NT2/D1 (cell line): ENCODE results near the gene SHTN1.

ENCODE experiments used
- DNase-seq: peaks from one replicate; pipeline ENCODE4 v3.0.0-alpha.2; 2011; ENCODE audit warnings: low read depth, low spot score
- H3K27me3 ChIP-seq: 2 replicates; pipeline ENCODE4 v1.6.0; 2011; ENCODE audit warnings: mild to moderate bottlenecking; ENCODE audit not compliant: insufficient read length, insufficient read depth
- H3K36me3 ChIP-seq: 2 replicates; pipeline ENCODE4 v1.6.1; 2011; ENCODE audit warnings: mild to moderate bottlenecking, low read length, mixed read lengths; ENCODE audit not compliant: insufficient read depth, insufficient read length
- H3K4me1 ChIP-seq: 2 replicates; pipeline ENCODE4 v1.5.1; 2011; ENCODE audit not compliant: insufficient read depth, insufficient read length
- H3K4me3 ChIP-seq: 2 replicates; pipeline ENCODE4 v1.5.1; 2011; ENCODE audit warnings: low read depth; ENCODE audit not compliant: insufficient read length
- H3K9ac ChIP-seq: 2 replicates; pipeline ENCODE4 v1.6.0; 2011; ENCODE audit warnings: low read depth; ENCODE audit not compliant: insufficient read length
- H3K9me3 ChIP-seq: 2 replicates; pipeline ENCODE4 v1.5.1; 2011; ENCODE audit warnings: mild to moderate bottlenecking, low read length; ENCODE audit not compliant: insufficient read depth
- SUZ12 ChIP-seq: IDR thresholded peaks from 2 replicates; pipeline ENCODE4 v1.6.1; 2011; ENCODE audit not compliant: insufficient read length, insufficient read depth; ENCODE audit errors: extremely low read depth
- YY1 ChIP-seq: IDR thresholded peaks from 2 replicates; pipeline ENCODE4 v1.6.1; 2011; ENCODE audit not compliant: insufficient read length, insufficient read depth
- ZNF274 ChIP-seq: IDR thresholded peaks from 2 replicates; pipeline ENCODE4 v1.6.1; 2011; ENCODE audit warnings: mild to moderate bottlenecking, low read depth, low read length

SHTN1 gene

DNA sequence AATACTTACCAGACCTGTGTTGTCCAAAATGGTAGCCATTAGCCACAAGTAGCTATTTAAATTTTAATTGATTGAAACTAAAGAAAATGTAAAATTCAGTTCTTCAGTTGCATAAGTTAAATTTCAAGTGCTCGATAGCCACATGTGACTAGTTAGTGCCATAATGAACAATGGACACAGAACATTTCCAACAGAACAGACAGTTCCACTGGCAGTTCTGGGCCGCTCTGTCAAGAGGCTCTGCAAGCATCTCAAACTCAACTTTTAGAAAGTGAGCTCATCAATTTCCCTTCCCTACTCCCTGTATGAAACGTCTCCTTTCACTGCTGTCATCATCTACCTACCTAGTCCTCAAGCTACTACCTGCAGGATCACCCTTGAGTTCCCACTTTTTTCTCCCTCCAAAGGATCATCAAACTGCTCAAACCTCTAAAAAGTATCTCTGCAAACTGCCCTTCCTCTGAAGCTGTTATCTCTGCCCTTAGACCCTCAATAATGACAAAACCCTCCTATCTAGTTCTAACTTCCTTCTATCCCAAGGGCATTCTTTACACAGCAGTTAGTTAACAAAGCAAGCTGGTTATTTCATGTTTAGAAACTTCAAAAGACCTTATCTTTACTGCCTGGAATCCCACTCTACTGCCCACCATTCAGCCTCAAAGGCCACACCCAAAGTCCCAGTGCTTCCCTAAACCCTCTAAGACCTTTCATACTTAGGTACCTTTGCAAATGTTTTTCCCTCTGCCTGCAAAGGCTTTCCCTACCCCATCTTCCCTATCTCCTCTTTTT, 20.6 kb downstream of the SHTN1 start:
- H3K4me3 ChIP-seq = no peak overlapping the region
- no peak overlapping the region for H3K9ac ChIP-seq
- no peaks in the 10 kb centered on the region for H3K36me3 ChIP-seq
- H3K4me1 ChIP-seq = peaks cover 3% of the 10 kb centered on the region
- H3K9me3 ChIP-seq = no peaks in the 10 kb centered on the region
- TF ChIP-seq SUZ12 (no peak), YY1 (no peak), ZNF274 (no peak)
- DNase-seq = no peak
- H3K27me3 ChIP-seq = no peaks in the 10 kb centered on the region

DNA sequence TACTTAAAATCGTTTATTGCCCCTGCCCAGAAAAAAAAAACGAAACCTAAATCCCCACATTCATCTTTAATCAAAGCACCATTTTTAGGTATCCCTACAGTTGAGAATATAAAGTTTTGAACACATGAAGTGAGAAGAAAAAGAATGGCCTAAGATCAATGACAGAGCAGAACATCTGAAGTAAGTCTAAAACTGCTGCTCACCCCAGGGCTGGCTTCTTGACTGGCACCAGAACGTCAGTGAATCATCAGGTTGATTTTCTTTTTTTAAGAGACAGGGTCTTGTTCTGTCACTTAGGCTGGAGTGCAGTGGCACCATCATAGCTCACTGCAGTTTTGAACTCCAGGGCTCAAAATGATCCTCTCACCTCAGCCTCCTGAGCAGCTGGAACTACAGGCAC, 24.9 kb downstream of the SHTN1 start:
- Histone ChIP-seq H3K36me3 (peaks cover 10% of the 10 kb centered on the region), H3K9ac (no peak overlapping the region), H3K9me3 (no peaks in the 10 kb centered on the region), H3K4me1 (peaks cover 3% of the 10 kb centered on the region), H3K4me3 (no peak overlapping the region), H3K27me3 (no peaks in the 10 kb centered on the region)
- DNase-seq = no peak
- TF ChIP-seq ZNF274 (no peak), SUZ12 (no peak), YY1 (no peak)

DNA sequence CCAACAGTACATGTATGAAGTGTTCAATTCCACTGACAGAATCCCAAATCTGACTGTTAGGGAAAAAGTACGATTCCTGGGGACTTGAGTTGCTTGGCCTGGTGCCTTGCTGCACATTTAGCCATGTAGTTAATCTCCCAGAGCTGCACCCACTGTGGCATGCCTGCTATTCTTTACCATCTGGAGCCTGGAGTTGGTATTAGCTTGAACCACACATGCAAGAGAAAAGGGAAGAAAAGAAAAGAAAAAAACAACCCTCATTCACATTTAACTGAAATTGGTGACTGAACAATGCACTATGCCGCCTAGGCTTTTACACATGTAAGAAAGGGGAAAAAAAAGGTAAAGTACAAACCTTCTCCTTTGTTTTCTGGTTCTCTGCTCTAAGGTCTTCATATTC, 26.1 kb downstream of the SHTN1 start:
- Histone ChIP-seq H3K9ac (no peak overlapping the region), H3K4me3 (no peak overlapping the region), H3K36me3 (peaks cover 10% of the 10 kb centered on the region), H3K27me3 (no peaks in the 10 kb centered on the region), H3K4me1 (peaks cover 3% of the 10 kb centered on the region), H3K9me3 (no peaks in the 10 kb centered on the region)
- no peak for TF ChIP-seq ZNF274
- TF ChIP-seq SUZ12 = no peak
- no peak for TF ChIP-seq YY1
- DNase-seq = peak; percentile 38

DNA sequence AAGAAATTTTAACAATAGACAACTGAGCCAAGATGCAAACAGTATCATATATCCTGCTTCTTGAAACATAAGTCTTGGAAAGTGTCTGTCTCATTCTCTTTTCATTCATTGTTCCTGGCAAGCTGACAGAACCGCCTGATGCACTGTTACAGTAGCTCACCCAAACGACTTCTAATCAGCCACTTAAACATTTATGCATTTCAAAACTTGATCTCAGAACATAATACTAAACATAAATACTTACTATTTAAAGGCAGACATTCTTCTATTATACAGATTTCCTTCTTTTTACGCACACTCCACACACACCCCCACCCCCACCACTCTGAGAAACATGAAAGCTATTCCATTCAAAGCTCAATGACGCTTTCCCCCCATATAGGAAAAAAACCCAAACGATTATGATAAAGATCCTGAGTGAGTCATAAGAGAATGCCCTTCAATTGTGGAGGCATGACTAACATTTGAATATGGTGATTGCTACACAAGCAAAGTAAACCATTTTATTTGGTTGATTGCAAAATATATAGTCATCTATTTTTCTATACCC, 30.5 kb downstream of the SHTN1 start:
- H3K4me3 ChIP-seq = no peak overlapping the region
- H3K4me1 ChIP-seq = peaks cover 2% of the 10 kb centered on the region
- H3K9ac ChIP-seq = no peak overlapping the region
- H3K9me3 ChIP-seq = no peaks in the 10 kb centered on the region
- TF ChIP-seq SUZ12 = no peak
- TF ChIP-seq YY1 = no peak
- TF ChIP-seq ZNF274 = no peak
- peaks cover 10% of the 10 kb centered on the region for H3K36me3 ChIP-seq
- DNase-seq = no peak
- H3K27me3 ChIP-seq = no peaks in the 10 kb centered on the region

DNA sequence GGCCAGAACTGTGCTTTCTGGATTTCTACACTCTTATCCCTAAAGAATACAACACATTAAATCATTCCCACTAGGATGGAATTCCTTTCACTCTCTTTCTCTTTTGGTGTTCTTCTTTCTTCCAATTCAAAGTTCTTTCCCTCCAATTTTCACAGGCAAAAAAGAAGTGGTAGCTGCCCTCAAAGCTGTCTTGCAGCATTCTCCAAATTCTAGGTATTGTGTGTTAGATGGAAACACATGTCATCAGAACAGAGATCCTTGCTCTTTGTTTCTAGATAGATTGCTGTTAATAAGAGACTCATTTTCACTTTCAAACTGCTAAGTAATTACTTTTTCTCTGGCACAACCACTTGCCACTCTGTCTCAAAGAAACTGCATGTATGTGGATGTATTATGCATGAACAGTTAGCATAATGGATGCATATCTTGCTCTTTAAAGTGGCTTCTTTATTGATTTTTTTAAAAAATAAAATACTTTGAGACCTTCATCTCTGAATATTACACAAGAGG, 31.0 kb downstream of the SHTN1 start:
- H3K9ac ChIP-seq = no peak overlapping the region
- H3K4me1 ChIP-seq = no peaks in the 10 kb centered on the region
- H3K4me3 ChIP-seq = no peak overlapping the region

DNA sequence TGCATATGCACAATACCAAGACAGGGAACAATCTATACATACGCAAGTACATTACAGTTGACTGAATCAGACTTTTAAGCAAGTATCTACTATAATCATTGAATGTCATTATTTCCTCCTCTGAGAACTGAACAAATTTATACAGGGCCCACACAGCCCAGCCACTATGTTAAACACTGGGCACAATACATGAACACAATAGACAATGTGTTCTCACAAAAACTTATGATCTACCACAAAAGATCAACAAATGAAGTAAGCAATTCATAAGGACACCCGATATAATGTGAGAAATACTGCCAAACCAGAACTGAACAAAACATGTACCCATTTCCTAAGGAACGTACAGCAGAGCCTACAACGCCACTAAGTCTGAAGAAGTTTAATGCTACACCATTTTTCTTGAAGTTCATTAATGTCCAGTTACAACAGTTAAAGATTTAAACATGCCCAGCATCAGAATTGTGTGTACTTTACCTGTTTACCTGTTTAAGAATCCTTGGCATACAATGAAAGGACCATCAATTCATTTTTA, 31.5 kb downstream of the SHTN1 start:
- Histone ChIP-seq H3K9ac (no peak overlapping the region), H3K4me3 (no peak overlapping the region), H3K9me3 (no peaks in the 10 kb centered on the region), H3K27me3 (no peaks in the 10 kb centered on the region), H3K4me1 (no peaks in the 10 kb centered on the region), H3K36me3 (peaks cover 9% of the 10 kb centered on the region)
- TF ChIP-seq ZNF274 = no peak
- TF ChIP-seq YY1 = no peak
- no peak for TF ChIP-seq SUZ12
- DNase-seq = no peak

More for the DNA sequence above, 31.0 kb downstream of the SHTN1 start:
- no peak for DNase-seq
- Histone ChIP-seq H3K9me3 (no peaks in the 10 kb centered on the region), H3K27me3 (no peaks in the 10 kb centered on the region), H3K36me3 (peaks cover 10% of the 10 kb centered on the region)
- TF ChIP-seq YY1 (no peak), SUZ12 (no peak), ZNF274 (no peak)

DNA sequence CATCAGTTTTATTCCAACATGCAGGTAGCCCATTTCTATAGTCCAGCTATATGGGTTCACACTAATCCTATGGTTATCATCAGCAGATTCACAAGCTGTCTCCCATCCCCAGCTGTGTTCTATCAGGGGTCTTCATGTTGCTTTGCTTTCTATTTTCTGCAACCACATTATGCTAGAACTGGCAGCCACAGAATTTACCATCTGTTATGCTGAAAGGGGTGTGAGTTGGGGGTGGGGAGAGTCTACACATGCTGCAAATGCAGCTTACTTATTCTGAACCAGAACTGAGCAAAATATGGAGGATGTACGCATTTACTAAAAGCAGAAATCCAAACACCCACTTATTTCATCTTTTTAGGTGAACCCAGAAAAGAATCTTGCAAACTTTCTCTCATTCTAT, 32.9 kb downstream of the SHTN1 start:
- H3K9ac ChIP-seq = no peak overlapping the region
- no peak overlapping the region for H3K4me3 ChIP-seq
- TF ChIP-seq SUZ12 = no peak
- TF ChIP-seq YY1 = no peak
- TF ChIP-seq ZNF274 = no peak
- H3K4me1 ChIP-seq = no peaks in the 10 kb centered on the region
- peaks cover 13% of the 10 kb centered on the region for H3K36me3 ChIP-seq
- DNase-seq = no peak
- H3K27me3 ChIP-seq = no peaks in the 10 kb centered on the region
- no peaks in the 10 kb centered on the region for H3K9me3 ChIP-seq
